Measurements from ENCODE around the gene HIVEP1. TPM values are rescaled to one million over a fixed set of nuclear protein-coding genes. Genes with fewer than 3 reads are reported as not detected.

Gene HIVEP1
- total and polyA plus RNA-seq, 2 of the 8 experiments (the other 6 are each of a cell fraction or from before 2014, with no cell fraction given) = 22.6 to 23.1 TPM

DNA sequence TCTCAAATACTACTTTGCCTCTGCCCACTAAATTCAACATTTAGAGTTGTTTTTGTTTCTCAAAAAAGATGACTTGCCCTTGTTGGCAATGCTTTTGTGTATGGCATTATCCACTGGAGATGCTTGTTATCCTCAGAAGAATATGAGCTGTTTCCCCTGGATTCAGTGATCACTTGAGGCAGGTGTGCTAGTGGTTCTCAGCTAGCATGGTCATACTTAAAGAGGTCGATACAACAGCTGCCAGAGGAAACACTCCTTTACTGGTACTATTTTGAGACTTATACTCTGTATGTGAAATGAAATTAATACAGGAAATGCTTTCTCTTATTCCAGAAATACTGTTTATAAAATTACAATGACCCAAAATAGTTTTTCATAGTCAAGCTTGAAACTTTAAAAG lies 122.5 kb downstream of the HIVEP1 start:
- CTCF ChIA-PET (ENCODE audit: partially characterized antibody) = interaction anchor here (0.7 to 1.3 kb wide), 7 partner anchors 11 to 559 kb away, joined by 3 to 4 read pairs (median 3); no protein-coding TSS in a partner anchor
- Histone ChIP-seq H2BK15ac (ENCODE audit: low read length) (no peak overlapping the region), H4K8ac (ENCODE audit: extremely low read depth, insufficient read depth, low read length) (no peak overlapping the region), H4K5ac (ENCODE audit: insufficient read length, low read depth, low read length) (no peak overlapping the region), H4K91ac (replicated peaks; ENCODE audit: insufficient read length, low read length) (no peak overlapping the region), H3K27me3 (replicated peaks in 1 of 4; ENCODE audit: control insufficient read depth in 3 of 4, extremely low read depth in 1 of 4, insufficient read depth in 3 of 4, low read length in 3 of 4) (no peaks in the 10 kb centered on the region), H3K36me3 (ENCODE audit: control insufficient read depth in 2 of 4, insufficient read depth in 4 of 4, low read length in 3 of 4) (peaks cover 2 to 27% (median 15%) of the 10 kb centered on the region in 4 experiments; a peak in 7 of 8 replicates), H3K56ac (replicated peaks; ENCODE audit: insufficient read length, low read depth, low read length) (no peak overlapping the region), H3K4me2 (ENCODE audit: insufficient read depth in 1 of 2, low read depth in 2 of 2, low read length in 2 of 2) (no peak overlapping the region), H3K9me3 (ENCODE audit: insufficient read depth in 2 of 2, low read depth in 1 of 2, low read length in 1 of 2) (peaks cover 14 to 15% of the 10 kb centered on the region in 2 experiments), H3K23ac (ENCODE audit: insufficient read length) (no peak overlapping the region), H2BK5ac (ENCODE audit: low read depth, low read length) (no peak overlapping the region), H2BK20ac (ENCODE audit: low read length) (no peak overlapping the region), H3K14ac (ENCODE audit: insufficient read length) (no peak overlapping the region), H3K4me3 (ENCODE audit: extremely low read depth in 1 of 4, insufficient read depth in 2 of 4, low read depth in 3 of 4, low read length in 4 of 4) (no peak overlapping the region), H3K9ac (replicated peaks in 1 of 4; ENCODE audit: extremely low read depth in 1 of 4, low read depth in 3 of 4, low read length in 3 of 4) (no peak overlapping the region), H2AK5ac (ENCODE audit: low read depth, low read length) (no peak overlapping the region), H2BK120ac (replicated peaks; ENCODE audit: low read depth, low read length) (no peak overlapping the region), H2AFZ (ENCODE audit: low read length) (no peak overlapping the region), H3K4ac (replicated peaks; ENCODE audit: insufficient read length, low read depth, low read length) (no peak overlapping the region), H3K23me2 (ENCODE audit: low read depth, low read length) (no peaks in the 10 kb centered on the region), H3K79me2 (ENCODE audit: control insufficient read depth in 1 of 2, insufficient read depth in 2 of 2, low read length in 2 of 2) (no peaks in the 10 kb centered on the region; a peak in 1 of 4 replicates), H3K79me1 (ENCODE audit: low read depth, low read length) (no peaks in the 10 kb centered on the region), H3K4me1 (replicated peaks in 1 of 4; ENCODE audit: control insufficient read depth in 3 of 4, insufficient read depth in 4 of 4, low read length in 3 of 4) (no peaks in the 10 kb centered on the region), H3K18ac (ENCODE audit: extremely low read depth, low read length) (no peak overlapping the region), H2BK12ac (ENCODE audit: low read depth, low read length) (no peak overlapping the region), H4K20me1 (replicated peaks in 1 of 2; ENCODE audit: control insufficient read depth in 1 of 2, insufficient read depth in 2 of 2, low read length in 2 of 2) (no peaks in the 10 kb centered on the region), H3K27ac (ENCODE audit: low read depth, low read length) (no peak overlapping the region)
- 100% methylated on average over 1 of the region's 1 CpG; no CpG with 5 or more reads in 1 of the 2 experiments for WGBS, 2 experiments (ENCODE audit: extremely low coverage in 1 of 2, insufficient coverage in 1 of 2, insufficient read length in 1 of 2, insufficient replicate concordance in 2 of 2, low coverage in 1 of 2, low lambda C conversion rate in 2 of 2, missing lambda C conversion rate in 1 of 2)
- DNase-seq (ENCODE audit: low read depth in 1 of 2, low spot score in 2 of 2) (no peak), FAIRE-seq (no peak)
- POLR2A ChIA-PET (ENCODE audit: partially characterized antibody) = no interaction called here
- no peak for TF ChIP-seq SUZ12 (IDR thresholded peaks at IDR 0.05; ENCODE audit: low read length)
- no peak for TF ChIP-seq FOSL1 (IDR thresholded peaks at IDR 0.05; ENCODE audit: insufficient read depth, low read depth, low read length)
- TF ChIP-seq, protein P1, sequence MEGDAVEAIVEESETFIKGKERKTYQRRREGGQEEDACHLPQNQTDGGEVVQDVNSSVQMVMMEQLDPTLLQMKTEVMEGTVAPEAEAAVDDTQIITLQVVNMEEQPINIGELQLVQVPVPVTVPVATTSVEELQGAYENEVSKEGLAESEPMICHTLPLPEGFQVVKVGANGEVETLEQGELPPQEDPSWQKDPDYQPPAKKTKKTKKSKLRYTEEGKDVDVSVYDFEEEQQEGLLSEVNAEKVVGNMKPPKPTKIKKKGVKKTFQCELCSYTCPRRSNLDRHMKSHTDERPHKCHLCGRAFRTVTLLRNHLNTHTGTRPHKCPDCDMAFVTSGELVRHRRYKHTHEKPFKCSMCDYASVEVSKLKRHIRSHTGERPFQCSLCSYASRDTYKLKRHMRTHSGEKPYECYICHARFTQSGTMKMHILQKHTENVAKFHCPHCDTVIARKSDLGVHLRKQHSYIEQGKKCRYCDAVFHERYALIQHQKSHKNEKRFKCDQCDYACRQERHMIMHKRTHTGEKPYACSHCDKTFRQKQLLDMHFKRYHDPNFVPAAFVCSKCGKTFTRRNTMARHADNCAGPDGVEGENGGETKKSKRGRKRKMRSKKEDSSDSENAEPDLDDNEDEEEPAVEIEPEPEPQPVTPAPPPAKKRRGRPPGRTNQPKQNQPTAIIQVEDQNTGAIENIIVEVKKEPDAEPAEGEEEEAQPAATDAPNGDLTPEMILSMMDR (IDR thresholded peaks at IDR 0.05; ENCODE audit: control extremely low read depth in 1 of 3, insufficient read depth in 1 of 3, low read depth in 1 of 3, low read length in 3 of 3) = no peak
- no peak for TF ChIP-seq SRF (IDR thresholded peaks at IDR 0.05; ENCODE audit: low read depth, low read length)
- no peak for TF ChIP-seq CTBP2 (IDR thresholded peaks at IDR 0.05; ENCODE audit: borderline replicate concordance, insufficient read depth, insufficient read length, low read length)
- no peak for TF ChIP-seq SAP30 (IDR thresholded peaks at IDR 0.05; ENCODE audit: insufficient read depth, insufficient replicate concordance, low read length)
- TF ChIP-seq EZH2 (IDR thresholded peaks at IDR 0.05; ENCODE audit: low read depth, low read length, severe bottlenecking) = no peak
- TF ChIP-seq BACH1 (IDR thresholded peaks at IDR 0.05; ENCODE audit: low read length) = no peak
- TF ChIP-seq, protein P2, sequence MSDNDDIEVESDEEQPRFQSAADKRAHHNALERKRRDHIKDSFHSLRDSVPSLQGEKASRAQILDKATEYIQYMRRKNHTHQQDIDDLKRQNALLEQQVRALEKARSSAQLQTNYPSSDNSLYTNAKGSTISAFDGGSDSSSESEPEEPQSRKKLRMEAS (IDR thresholded peaks at IDR 0.05) = no peak
- no peak for TF ChIP-seq GTF2F1 (IDR thresholded peaks at IDR 0.05; ENCODE audit: borderline replicate concordance, low read depth, low read length)
- TF ChIP-seq MAFK (IDR thresholded peaks at IDR 0.05; ENCODE audit: low read depth, low read length) = no peak
